ENCODE measurements around the gene NHS.

- no peak for TF ChIP-seq POLR2AphosphoS5 (IDR thresholded peaks at IDR 0.05)
- TF ChIP-seq CTCF (IDR thresholded peaks at IDR 0.05) = no peak
- TF ChIP-seq POLR2A (IDR thresholded peaks at IDR 0.05) = no peak
- TF ChIP-seq EP300 (IDR thresholded peaks at IDR 0.05) = no peak
Observed at GRCh38 chrX:17655211-17656034, 280.4 kb downstream of the NHS start.
